ENCODE results near the gene OXLD1. TPM values are rescaled to one million over a fixed set of nuclear protein-coding genes. Genes with fewer than 3 reads are reported as not detected.

OXLD1 gene
- total and polyA plus RNA-seq, 10 of the 15 experiments (the other 5 are each of a cell fraction or from before 2014, with no cell fraction given), result 4.6 to 89.5 (median 39.8) TPM

GRCh38 chr17:81682565-81683207 lies 16.3 kb upstream of the OXLD1 start:
- peak overlapping the region; percentile 75 for H3K4me3 ChIP-seq
- POLR2A ChIA-PET, result interaction anchor here (1.0 to 4.0 kb wide), 3 partner anchors 17 to 29 kb away, joined by 3 to 32 read pairs (median 6); partner anchors contain the start of gene MRPL12
- H3K27ac ChIP-seq (ENCODE audit: control insufficient read depth, insufficient read depth), result peak overlapping the region; percentile 36; the same call in 1 of the 2 replicates
- peaks cover 11% of the 10 kb centered on the region for H3K4me1 ChIP-seq (ENCODE audit: control insufficient read depth, insufficient read depth, low read length)
- intact Hi-C loops (cut with micrococcal nuclease; ENCODE audit: unreplicated experiment), result loop anchor here (2.0 kb wide), 1 partner anchor 20 kb away; the partner anchor contains the start of gene MRPL12
- H3K9ac ChIP-seq (ENCODE audit: control insufficient read depth, insufficient read depth, low read length), result peak overlapping the region; percentile 74
- H3K36me3 ChIP-seq (ENCODE audit: control insufficient read depth in 2 of 2, insufficient read depth in 2 of 2, low read length in 1 of 2), result peaks cover 0 to 7% of the 10 kb centered on the region in 2 experiments; a peak in 3 of 4 replicates
- peaks cover 8% of the 10 kb centered on the region; the same call in 1 of the 2 replicates for H4K20me1 ChIP-seq (ENCODE audit: control insufficient read depth, insufficient read depth)
- H3K27me3 ChIP-seq (replicated peaks in 1 of 2; ENCODE audit: control insufficient read depth in 2 of 2, insufficient read depth in 2 of 2, low read length in 1 of 2), result no peaks in the 10 kb centered on the region
- no peak for FAIRE-seq
- WGBS (ENCODE audit: insufficient coverage, insufficient replicate concordance, low lambda C conversion rate, missing lambda C conversion rate), result 46% methylated on average over 19 of the region's 19 CpGs
- RAD21 ChIA-PET (ENCODE audit: unreplicated experiment), result interaction anchor here (0.6 to 1.9 kb wide), 6 partner anchors 17 to 1034 kb away, joined by 3 to 6 read pairs (median 4); partner anchors contain the start of genes FN3KRP and MRPL12
- DNase-seq (ENCODE audit: low read depth, low spot score), result no peak
- H2AFZ ChIP-seq (ENCODE audit: control insufficient read depth, low read depth, low read length), result no peak overlapping the region
- H3K9me3 ChIP-seq (replicated peaks; ENCODE audit: control insufficient read depth, insufficient read depth, low read length), result no peaks in the 10 kb centered on the region
- in situ Hi-C loops (cut with MboI), result no loop called here
- peaks cover 38% of the 10 kb centered on the region for H3K79me2 ChIP-seq (ENCODE audit: control insufficient read depth, insufficient read depth, low read length)
- BruUV-seq (replicated peaks), result no TSS peak
- SMC1A ChIA-PET (ENCODE audit: uncharacterized antibody, unreplicated experiment), result interaction anchor here (1.1 kb wide), 1 partner anchor 30 kb away, joined by 3 read pairs; no protein-coding TSS in a partner anchor
- no peak for ATAC-seq
- peak overlapping the region; percentile 72 for H3K4me2 ChIP-seq (ENCODE audit: control insufficient read depth, insufficient read depth)
- CTCF ChIA-PET, result interaction anchor here (1.1 to 1.5 kb wide), 3 partner anchors 8 to 82 kb away, joined by 3 to 5 read pairs (median 4); no protein-coding TSS in a partner anchor
- TF ChIP-seq BCL3 (IDR thresholded peaks at IDR 0.05; ENCODE audit: borderline replicate concordance, insufficient read depth, low read depth, low read length, poor library complexity, severe bottlenecking) (no peak), IRF4 (IDR thresholded peaks at IDR 0.05; ENCODE audit: low read depth, low read length) (no peak), POU2F2 (IDR thresholded peaks at IDR 0.05; ENCODE audit: borderline replicate concordance, low read depth, low read length) (no peak), CHD1 (IDR thresholded peaks at IDR 0.05; ENCODE audit: low read depth, low read length) (no peak), CBX5 (IDR thresholded peaks at IDR 0.05; ENCODE audit: low read depth) (no peak), SMAD5 (IDR thresholded peaks at IDR 0.05; ENCODE audit: low read depth) (no peak), TBL1XR1 (IDR thresholded peaks at IDR 0.05; ENCODE audit: low read depth, low read length) (no peak), JUNB (IDR thresholded peaks at IDR 0.05) (no peak), FOS (IDR thresholded peaks at IDR 0.05; ENCODE audit: borderline replicate concordance, extremely low read depth, insufficient read length) (no peak), SREBF1 (IDR thresholded peaks at IDR 0.05; ENCODE audit: low read length) (no peak), RB1 (IDR thresholded peaks at IDR 0.05; ENCODE audit: borderline replicate concordance) (no peak), MLLT1 (IDR thresholded peaks at IDR 0.05) (no peak), RFX5 (IDR thresholded peaks at IDR 0.05; ENCODE audit: low read depth, low read length) (no peak), ZNF592 (IDR thresholded peaks at IDR 0.05) (no peak), YBX1 (IDR thresholded peaks at IDR 0.05) (no peak), GABPA (IDR thresholded peaks at IDR 0.05; ENCODE audit: low read depth) (no peak), JUND (IDR thresholded peaks at IDR 0.05; ENCODE audit: low read depth, low read length) (no peak), YY1 (IDR thresholded peaks at IDR 0.05; ENCODE audit: low read depth, low read length) (no peak)

Data from GM12878 (cell line).